Measurements from ENCODE around the gene STK16. TPM values are rescaled to one million over a fixed set of nuclear protein-coding genes. Genes with fewer than 3 reads are reported as not detected.

Gene STK16
- total RNA-seq, 3 donors from 2014 or later = 13.1 to 18.1 (median 16.4) TPM

DNA sequence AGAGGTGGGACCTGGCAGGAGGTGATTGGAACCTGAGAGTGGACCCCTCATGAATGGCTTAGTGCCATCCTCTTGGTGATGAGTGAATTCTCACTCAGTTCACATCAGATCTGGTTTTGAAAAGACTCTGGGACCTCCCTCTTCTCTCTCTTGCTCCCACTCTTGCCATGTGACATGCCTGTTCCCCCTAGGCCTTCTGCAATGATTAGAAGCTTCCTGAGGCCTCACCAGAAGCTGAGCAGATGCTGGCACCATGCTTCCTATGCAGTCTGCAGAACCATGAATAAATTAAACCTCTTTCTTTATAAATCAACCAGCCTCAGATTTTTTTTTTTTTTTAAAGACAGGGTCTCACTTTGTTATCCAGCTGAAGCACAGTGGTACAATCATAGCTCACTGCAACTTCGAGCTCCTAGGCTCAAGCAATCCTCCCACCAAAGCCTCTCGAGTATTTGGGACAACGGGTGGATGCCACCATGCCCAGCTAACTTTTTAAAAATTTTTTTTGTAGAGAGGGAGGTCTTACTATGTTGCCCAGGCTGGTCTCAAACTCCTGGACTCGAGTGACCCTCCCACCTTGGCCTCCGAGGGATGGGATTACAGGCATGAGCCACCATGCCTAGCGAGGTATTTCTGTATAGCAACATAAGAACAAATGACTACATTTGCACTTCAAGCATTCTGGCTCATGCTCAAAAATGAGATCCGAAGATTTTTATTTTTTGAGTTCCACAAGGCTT lies 40.7 kb upstream of the STK16 start:
- Histone ChIP-seq H3K4me3 (no peak overlapping the region), H3K27ac (no peak overlapping the region), H3K27me3 (no peaks in the 10 kb centered on the region), H3K9me3 (no peaks in the 10 kb centered on the region), H3K36me3 (no peaks in the 10 kb centered on the region), H3K4me1 (peaks cover 5 to 13% of the 10 kb centered on the region in 2 donors)
- DNase-seq (ENCODE audit: low spot score in 2 of 2) = no peak
- intact Hi-C loops (cut with DNase I; ENCODE audit: low total_unique reads) = no loop called here
- no peak for TF ChIP-seq POLR2AphosphoS5 (IDR thresholded peaks at IDR 0.05)
- no peak for TF ChIP-seq POLR2A (IDR thresholded peaks at IDR 0.05)
- TF ChIP-seq, protein P1, sequence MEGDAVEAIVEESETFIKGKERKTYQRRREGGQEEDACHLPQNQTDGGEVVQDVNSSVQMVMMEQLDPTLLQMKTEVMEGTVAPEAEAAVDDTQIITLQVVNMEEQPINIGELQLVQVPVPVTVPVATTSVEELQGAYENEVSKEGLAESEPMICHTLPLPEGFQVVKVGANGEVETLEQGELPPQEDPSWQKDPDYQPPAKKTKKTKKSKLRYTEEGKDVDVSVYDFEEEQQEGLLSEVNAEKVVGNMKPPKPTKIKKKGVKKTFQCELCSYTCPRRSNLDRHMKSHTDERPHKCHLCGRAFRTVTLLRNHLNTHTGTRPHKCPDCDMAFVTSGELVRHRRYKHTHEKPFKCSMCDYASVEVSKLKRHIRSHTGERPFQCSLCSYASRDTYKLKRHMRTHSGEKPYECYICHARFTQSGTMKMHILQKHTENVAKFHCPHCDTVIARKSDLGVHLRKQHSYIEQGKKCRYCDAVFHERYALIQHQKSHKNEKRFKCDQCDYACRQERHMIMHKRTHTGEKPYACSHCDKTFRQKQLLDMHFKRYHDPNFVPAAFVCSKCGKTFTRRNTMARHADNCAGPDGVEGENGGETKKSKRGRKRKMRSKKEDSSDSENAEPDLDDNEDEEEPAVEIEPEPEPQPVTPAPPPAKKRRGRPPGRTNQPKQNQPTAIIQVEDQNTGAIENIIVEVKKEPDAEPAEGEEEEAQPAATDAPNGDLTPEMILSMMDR (IDR thresholded peaks at IDR 0.05) = no peak

DNA sequence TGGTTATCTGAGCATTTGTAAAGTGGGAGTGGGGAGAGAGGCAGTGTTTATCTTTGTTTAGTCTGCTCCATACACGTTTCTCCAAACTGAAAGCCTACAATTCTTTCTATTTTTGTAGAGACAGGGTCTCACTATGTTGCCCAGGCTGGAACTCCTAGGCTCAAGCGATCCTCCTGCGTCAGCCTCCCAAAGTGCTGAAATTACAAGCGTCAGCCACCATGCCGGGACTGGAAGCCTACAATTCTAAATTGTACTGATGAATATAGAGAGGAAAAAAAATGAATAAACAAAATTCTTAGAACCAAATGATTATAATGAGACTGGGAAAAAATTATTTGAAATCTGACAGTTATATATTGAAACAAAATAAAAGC lies 40.1 kb upstream of the STK16 start:
- Histone ChIP-seq H3K27me3 (no peaks in the 10 kb centered on the region), H3K4me1 (peaks cover 5 to 13% of the 10 kb centered on the region in 2 donors), H3K4me3 (no peak overlapping the region), H3K36me3 (no peaks in the 10 kb centered on the region), H3K27ac (no peak overlapping the region), H3K9me3 (no peaks in the 10 kb centered on the region)
- intact Hi-C loops (cut with DNase I; ENCODE audit: low total_unique reads) = no loop called here
- TF ChIP-seq, protein P1 (IDR thresholded peaks at IDR 0.05) = no peak
- TF ChIP-seq POLR2A (IDR thresholded peaks at IDR 0.05) = no peak
- no peak for DNase-seq (ENCODE audit: low spot score in 2 of 2)

DNA sequence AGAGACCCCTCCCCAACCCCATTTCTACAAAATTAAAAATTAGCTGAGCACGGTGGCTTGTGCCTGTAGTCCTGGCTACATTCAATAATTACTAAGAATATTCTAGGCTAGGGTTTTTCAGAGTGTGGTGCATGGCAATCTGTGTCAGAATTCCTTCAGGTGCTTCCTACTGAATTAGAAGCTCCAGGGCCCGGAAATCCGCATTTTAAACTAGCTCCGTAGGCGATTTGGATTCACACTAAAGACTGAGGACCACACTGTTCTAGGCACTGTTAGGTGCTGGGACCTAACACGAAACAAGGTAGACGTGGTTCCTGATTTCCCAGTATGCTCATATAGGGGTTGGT lies 39.3 kb upstream of the STK16 start:
- Histone ChIP-seq H3K4me3 (peak overlapping the region; percentile 70 to 73 (median 71)), H3K4me1 (peaks cover 5 to 13% of the 10 kb centered on the region in 2 donors), H3K36me3 (no peaks in the 10 kb centered on the region), H3K9me3 (no peaks in the 10 kb centered on the region), H3K27ac (peak overlapping the region; percentile 91 to 97), H3K27me3 (no peaks in the 10 kb centered on the region)
- intact Hi-C loops (cut with DNase I; ENCODE audit: low total_unique reads) = no loop called here
- TF ChIP-seq POLR2AphosphoS5 (IDR thresholded peaks at IDR 0.05) (no peak), POLR2A (IDR thresholded peaks at IDR 0.05) (no peak)
- TF ChIP-seq, protein P1 (IDR thresholded peaks at IDR 0.05) = no peak
- DNase-seq (ENCODE audit: low spot score in 2 of 2) = no peak

DNA sequence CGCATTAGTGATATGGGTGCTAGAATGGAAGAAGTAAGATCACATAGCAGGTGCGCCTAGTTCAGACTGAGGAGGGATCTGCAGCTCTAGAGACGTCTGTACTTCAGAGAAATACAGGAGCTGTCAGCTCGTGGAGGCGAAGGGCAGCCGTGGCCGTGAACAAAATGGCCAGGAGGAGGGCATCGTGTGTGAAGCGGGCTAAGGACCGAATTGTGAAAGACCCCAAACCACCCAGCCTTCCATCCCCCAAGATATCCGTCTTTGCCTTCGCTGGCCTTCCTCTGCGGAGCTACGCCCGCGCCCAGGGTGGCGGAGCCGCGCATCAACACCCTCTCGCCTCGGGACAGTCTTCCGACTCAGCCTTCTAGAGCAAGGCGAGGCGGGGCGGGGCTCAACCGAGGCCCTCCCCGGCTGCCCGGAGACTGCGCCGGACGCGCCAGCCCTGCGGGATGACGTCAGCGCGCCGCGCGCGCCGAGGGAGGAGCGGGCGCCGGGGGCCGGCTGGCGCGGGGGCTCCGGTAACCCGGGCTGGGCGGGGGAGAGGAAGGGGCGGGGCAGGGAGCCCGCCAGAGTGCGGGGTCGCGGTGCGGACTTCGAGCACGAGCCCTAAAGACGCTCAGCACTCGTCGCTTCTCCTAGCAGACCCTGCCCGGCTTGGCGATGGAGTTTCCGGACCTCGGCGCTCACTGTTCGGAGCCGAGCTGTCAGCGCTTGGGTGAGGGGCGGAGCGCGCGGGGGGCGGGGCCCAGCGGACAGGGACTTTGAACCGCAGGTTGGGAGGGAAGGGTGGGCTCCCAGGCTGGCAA lies 38.7 kb upstream of the STK16 start, which contains the start of gene ZFAND2B:
TSS of gene ZFAND2B (plus strand) at position 455 of the 806 bp plus-strand sequence. CDS start at position 661, 206 bp downstream.
- peak; percentile 93 to 94 for DNase-seq (ENCODE audit: low spot score in 2 of 2)
- Histone ChIP-seq H3K27ac (peak within 1 kb of the TSS; percentile 91 to 97), H3K9me3 (no peaks in the 10 kb centered on the region), H3K4me3 (peak within 1 kb of the TSS; percentile 70 to 73 (median 71)), H3K36me3 (no peaks in the 10 kb centered on the region), H3K4me1 (peaks cover 5 to 13% of the 10 kb centered on the region in 2 donors), H3K27me3 (no peaks in the 10 kb centered on the region)
- TF ChIP-seq, protein P1 (IDR thresholded peaks at IDR 0.05) = peak in 2 of 3 donors; percentile 49 to 53
- peak; percentile 93 to 96 (median 95) for TF ChIP-seq POLR2AphosphoS5 (IDR thresholded peaks at IDR 0.05)
- peak; percentile 77 for TF ChIP-seq POLR2A (IDR thresholded peaks at IDR 0.05)
- intact Hi-C loops (cut with DNase I; ENCODE audit: low total_unique reads) = no loop called here

All from breast epithelium (tissue), 4 donors.